ENCODE measurements around the gene SUGCT. TPM values are rescaled to one million over a fixed set of nuclear protein-coding genes. Genes with fewer than 3 reads are reported as not detected.

SUGCT gene
- total and polyA plus RNA-seq, 2 of the 8 experiments (the other 6 are each of a cell fraction or from before 2014, with no cell fraction given), result 2.8 to 5.4 TPM

- no peak overlapping the region for H3K56ac ChIP-seq (replicated peaks; ENCODE audit: insufficient read length, low read depth, low read length)
- H3K23ac ChIP-seq (ENCODE audit: insufficient read length), result no peak overlapping the region
- no peaks in the 10 kb centered on the region for H3K79me1 ChIP-seq (ENCODE audit: low read depth, low read length)
- H3K4me2 ChIP-seq (ENCODE audit: insufficient read depth in 1 of 2, low read depth in 2 of 2, low read length in 2 of 2), result no peak overlapping the region
- H3K14ac ChIP-seq (ENCODE audit: insufficient read length), result no peak overlapping the region
- no peak overlapping the region for H4K5ac ChIP-seq (ENCODE audit: insufficient read length, low read depth, low read length)
- no peaks in the 10 kb centered on the region for H3K27me3 ChIP-seq (replicated peaks in 1 of 4; ENCODE audit: control insufficient read depth in 3 of 4, extremely low read depth in 1 of 4, insufficient read depth in 3 of 4, low read length in 3 of 4)
- no peak overlapping the region for H2BK15ac ChIP-seq (ENCODE audit: low read length)
- no peaks in the 10 kb centered on the region for H3K4me1 ChIP-seq (replicated peaks in 1 of 4; ENCODE audit: control insufficient read depth in 3 of 4, insufficient read depth in 4 of 4, low read length in 3 of 4)
- no peak overlapping the region for H4K91ac ChIP-seq (replicated peaks; ENCODE audit: insufficient read length, low read length)
- H3K9me3 ChIP-seq (ENCODE audit: insufficient read depth in 2 of 2, low read depth in 1 of 2, low read length in 1 of 2), result no peaks in the 10 kb centered on the region; a peak in 1 of 4 replicates
- FAIRE-seq (no peak), DNase-seq (ENCODE audit: low read depth in 1 of 2, low spot score in 2 of 2) (no peak)
- no peak overlapping the region for H3K27ac ChIP-seq (ENCODE audit: low read depth, low read length)
- H2BK20ac ChIP-seq (ENCODE audit: low read length), result no peak overlapping the region
- WGBS, 2 experiments (ENCODE audit: extremely low coverage in 1 of 2, insufficient coverage in 1 of 2, insufficient read length in 1 of 2, insufficient replicate concordance in 2 of 2, low coverage in 1 of 2, low lambda C conversion rate in 2 of 2, missing lambda C conversion rate in 1 of 2), result 90% methylated on average over 13 of the region's 15 CpGs; no CpG with 5 or more reads in 1 of the 2 experiments
- H4K20me1 ChIP-seq (replicated peaks in 1 of 2; ENCODE audit: control insufficient read depth in 1 of 2, insufficient read depth in 2 of 2, low read length in 2 of 2), result no peaks in the 10 kb centered on the region
- H3K23me2 ChIP-seq (ENCODE audit: low read depth, low read length), result no peaks in the 10 kb centered on the region
- H3K36me3 ChIP-seq (ENCODE audit: control insufficient read depth in 2 of 4, insufficient read depth in 4 of 4, low read length in 3 of 4), result no peaks in the 10 kb centered on the region
- no peak overlapping the region for H2BK5ac ChIP-seq (ENCODE audit: low read depth, low read length)
- no peak overlapping the region; the same call in 1 of the 2 replicates for H3K18ac ChIP-seq (ENCODE audit: extremely low read depth, low read length)
- no peak overlapping the region for H2AK5ac ChIP-seq (ENCODE audit: low read depth, low read length)
- no peak overlapping the region for H3K4ac ChIP-seq (replicated peaks; ENCODE audit: insufficient read length, low read depth, low read length)
- H2BK120ac ChIP-seq (replicated peaks; ENCODE audit: low read depth, low read length), result no peak overlapping the region
- TF ChIP-seq CHD1 (IDR thresholded peaks at IDR 0.05; ENCODE audit: low read depth, low read length), result no peak
- no peak for TF ChIP-seq ZNF274 (IDR thresholded peaks at IDR 0.05; ENCODE audit: borderline replicate concordance, extremely low read depth, low read length)
- no peak overlapping the region for H4K8ac ChIP-seq (ENCODE audit: extremely low read depth, insufficient read depth, low read length)
- no peak overlapping the region for H3K9ac ChIP-seq (replicated peaks in 1 of 4; ENCODE audit: extremely low read depth in 1 of 4, low read depth in 3 of 4, low read length in 3 of 4)
- H2BK12ac ChIP-seq (ENCODE audit: low read depth, low read length), result no peak overlapping the region
- H3K79me2 ChIP-seq (ENCODE audit: control insufficient read depth in 1 of 2, insufficient read depth in 2 of 2, low read length in 2 of 2), result no peaks in the 10 kb centered on the region
- no peak overlapping the region for H2AFZ ChIP-seq (ENCODE audit: low read length)
- H3K4me3 ChIP-seq (ENCODE audit: extremely low read depth in 1 of 4, insufficient read depth in 2 of 4, low read depth in 3 of 4, low read length in 4 of 4), result no peak overlapping the region
- CTCF ChIA-PET (ENCODE audit: partially characterized antibody), result interaction anchor here (0.8 kb wide), 1 partner anchor 8 kb away, joined by 6 read pairs; no protein-coding TSS in a partner anchor
- POLR2A ChIA-PET (ENCODE audit: partially characterized antibody), result no interaction called here
Observed at GRCh38 chr7:40899151-40899550, 764.3 kb downstream of the SUGCT start.
